Measurements from ENCODE around the gene PIH1D2. TPM values are rescaled to one million over a fixed set of nuclear protein-coding genes. Genes with fewer than 3 reads are reported as not detected.

The PIH1D2 gene
- total and polyA plus RNA-seq, 2 of the 8 experiments (the other 6 are each of a cell fraction or from before 2014, with no cell fraction given) = 0.53 to 0.73 TPM

GRCh38 chr11:112062923-112063322 is 10.9 kb downstream of the PIH1D2 start:
- Histone ChIP-seq H3K14ac (ENCODE audit: insufficient read length) (no peak overlapping the region), H2AFZ (ENCODE audit: low read length) (no peak overlapping the region), H3K4me1 (replicated peaks in 1 of 4; ENCODE audit: control insufficient read depth in 3 of 4, insufficient read depth in 4 of 4, low read length in 3 of 4) (no peaks in the 10 kb centered on the region), H3K4me3 (ENCODE audit: extremely low read depth in 1 of 4, insufficient read depth in 2 of 4, low read depth in 3 of 4, low read length in 4 of 4) (no peak overlapping the region), H2BK15ac (ENCODE audit: low read length) (no peak overlapping the region), H3K9ac (replicated peaks in 1 of 4; ENCODE audit: extremely low read depth in 1 of 4, low read depth in 3 of 4, low read length in 3 of 4) (no peak overlapping the region), H3K23me2 (ENCODE audit: low read depth, low read length) (no peaks in the 10 kb centered on the region), H3K18ac (ENCODE audit: extremely low read depth, low read length) (no peak overlapping the region), H3K79me1 (ENCODE audit: low read depth, low read length) (no peaks in the 10 kb centered on the region), H2BK120ac (replicated peaks; ENCODE audit: low read depth, low read length) (no peak overlapping the region), H3K27ac (ENCODE audit: low read depth, low read length) (no peak overlapping the region), H3K56ac (replicated peaks; ENCODE audit: insufficient read length, low read depth, low read length) (no peak overlapping the region), H3K4ac (replicated peaks; ENCODE audit: insufficient read length, low read depth, low read length) (no peak overlapping the region), H3K23ac (ENCODE audit: insufficient read length) (no peak overlapping the region), H2BK5ac (ENCODE audit: low read depth, low read length) (no peak overlapping the region), H3K4me2 (ENCODE audit: insufficient read depth in 1 of 2, low read depth in 2 of 2, low read length in 2 of 2) (no peak overlapping the region), H3K36me3 (ENCODE audit: control insufficient read depth in 2 of 4, insufficient read depth in 4 of 4, low read length in 3 of 4) (peaks cover 5 to 43% (median 24%) of the 10 kb centered on the region in 4 experiments), H2BK20ac (ENCODE audit: low read length) (no peak overlapping the region), H2BK12ac (ENCODE audit: low read depth, low read length) (no peak overlapping the region), H3K79me2 (ENCODE audit: control insufficient read depth in 1 of 2, insufficient read depth in 2 of 2, low read length in 2 of 2) (no peaks in the 10 kb centered on the region), H4K8ac (ENCODE audit: extremely low read depth, insufficient read depth, low read length) (no peak overlapping the region), H3K27me3 (replicated peaks in 1 of 4; ENCODE audit: control insufficient read depth in 3 of 4, extremely low read depth in 1 of 4, insufficient read depth in 3 of 4, low read length in 3 of 4) (no peaks in the 10 kb centered on the region), H4K20me1 (replicated peaks in 1 of 2; ENCODE audit: control insufficient read depth in 1 of 2, insufficient read depth in 2 of 2, low read length in 2 of 2) (no peaks in the 10 kb centered on the region), H4K5ac (ENCODE audit: insufficient read length, low read depth, low read length) (no peak overlapping the region), H3K9me3 (ENCODE audit: insufficient read depth in 2 of 2, low read depth in 1 of 2, low read length in 1 of 2) (no peaks in the 10 kb centered on the region), H2AK5ac (ENCODE audit: low read depth, low read length) (no peak overlapping the region), H4K91ac (replicated peaks; ENCODE audit: insufficient read length, low read length) (no peak overlapping the region)
- ChIA-PET CTCF (ENCODE audit: partially characterized antibody) (interaction anchor here (0.9 kb wide), 1 partner anchor 10 kb away, joined by 3 read pairs; no protein-coding TSS in a partner anchor), POLR2A (ENCODE audit: partially characterized antibody) (interaction anchor here (0.6 kb wide), 1 partner anchor 20 kb away, joined by 3 read pairs; no protein-coding TSS in a partner anchor)
- TF ChIP-seq CHD1 (IDR thresholded peaks at IDR 0.05; ENCODE audit: low read depth, low read length) (no peak), CTCF (IDR thresholded peaks at IDR 0.05; ENCODE audit: control extremely low read depth in 1 of 3, insufficient read depth in 1 of 3, low read depth in 1 of 3, low read length in 3 of 3) (no peak), MAX (IDR thresholded peaks at IDR 0.05) (no peak), ATF3 (IDR thresholded peaks at IDR 0.05; ENCODE audit: insufficient read depth, low read depth, low read length) (no peak), GTF2F1 (IDR thresholded peaks at IDR 0.05; ENCODE audit: borderline replicate concordance, low read depth, low read length) (no peak), EP300 (IDR thresholded peaks at IDR 0.05; ENCODE audit: borderline replicate concordance in 1 of 2, low read depth in 2 of 2, low read length in 2 of 2) (no peak), KDM5A (IDR thresholded peaks at IDR 0.05; ENCODE audit: low read length) (no peak), ASH2L (IDR thresholded peaks at IDR 0.05; ENCODE audit: low read length) (no peak), SP2 (IDR thresholded peaks at IDR 0.05; ENCODE audit: low read length) (no peak), HDAC6 (IDR thresholded peaks at IDR 0.05; ENCODE audit: low read depth, low read length) (no peak)
- 85% methylated on average over 1 of the region's 1 CpG; no CpG with 5 or more reads in 1 of the 2 experiments for WGBS, 2 experiments (ENCODE audit: extremely low coverage in 1 of 2, insufficient coverage in 1 of 2, insufficient read length in 1 of 2, insufficient replicate concordance in 2 of 2, low coverage in 1 of 2, low lambda C conversion rate in 2 of 2, missing lambda C conversion rate in 1 of 2)
- FAIRE-seq (no peak), DNase-seq (ENCODE audit: low read depth in 1 of 2, low spot score in 2 of 2) (no peak)

All from H1 (cell line).